ENCODE results near the gene GPR158. TPM values are rescaled to one million over a fixed set of nuclear protein-coding genes. Genes with fewer than 3 reads are reported as not detected.
A peak's percentile ranks its signal among the peaks of the same experiment; 100 is the strongest.

Gene GPR158
- total and polyA plus RNA-seq, 2 donors (not counting 1 experiment from before 2014, with no cell fraction given), result 0.33 TPM; not detected in 1

- Histone ChIP-seq H3K4me2 (ENCODE audit: extremely low read depth, insufficient read depth, low read length) (no peak overlapping the region), H3K9ac (ENCODE audit: insufficient read depth, low read length) (no peak overlapping the region), H3K27me3 (ENCODE audit: control insufficient read depth, insufficient read depth, low read length) (no peaks in the 10 kb centered on the region), H2AFZ (ENCODE audit: low read length) (no peak overlapping the region), H3K27ac (ENCODE audit: insufficient read depth, low read length) (no peak overlapping the region), H4K20me1 (ENCODE audit: control insufficient read depth, extremely low read depth, insufficient read depth, low read length) (no peaks in the 10 kb centered on the region), H3K36me3 (ENCODE audit: control insufficient read depth, insufficient read depth, low read length) (no peaks in the 10 kb centered on the region), H3K4me1 (ENCODE audit: control insufficient read depth, extremely low read depth, insufficient read depth, low read length) (no peaks in the 10 kb centered on the region), H3K4me3 (replicated peaks in 1 of 4; ENCODE audit: control extremely low read depth in 1 of 4, insufficient read depth in 1 of 4, low read depth in 3 of 4, low read length in 4 of 4) (no peak overlapping the region), H3K79me2 (ENCODE audit: control insufficient read depth, insufficient read depth, low read length) (no peaks in the 10 kb centered on the region), H3K9me3 (ENCODE audit: control insufficient read depth, insufficient read depth, low read depth, low read length) (no peaks in the 10 kb centered on the region)
- TF ChIP-seq EZH2 (IDR thresholded peaks at IDR 0.05; ENCODE audit: low read length, missing control alignments), result no peak
- no peak for TF ChIP-seq CTCF (conservative IDR thresholded peaks at IDR 0.05 in 1 of 2, IDR thresholded peaks at IDR 0.05 in 1 of 2; ENCODE audit: low read depth in 1 of 2, low read length in 2 of 2)
- DNase-seq (ENCODE audit: low read depth in 2 of 2), result no peak
These were observed 357.4 kb downstream of the GPR158 start for GRCh38 chr10:25532213-25532612.

GRCh38 chr10:25536027-25536426, 361.2 kb downstream of the GPR158 start:
- Histone ChIP-seq H4K20me1 (ENCODE audit: control insufficient read depth, extremely low read depth, insufficient read depth, low read length) (no peaks in the 10 kb centered on the region), H3K4me1 (ENCODE audit: control insufficient read depth, extremely low read depth, insufficient read depth, low read length) (no peaks in the 10 kb centered on the region), H3K79me2 (ENCODE audit: control insufficient read depth, insufficient read depth, low read length) (no peaks in the 10 kb centered on the region), H3K4me2 (ENCODE audit: extremely low read depth, insufficient read depth, low read length) (no peak overlapping the region), H3K36me3 (ENCODE audit: control insufficient read depth, insufficient read depth, low read length) (no peaks in the 10 kb centered on the region), H3K27ac (ENCODE audit: insufficient read depth, low read length) (no peak overlapping the region), H3K27me3 (ENCODE audit: control insufficient read depth, insufficient read depth, low read length) (no peaks in the 10 kb centered on the region), H3K9me3 (ENCODE audit: control insufficient read depth, insufficient read depth, low read depth, low read length) (no peaks in the 10 kb centered on the region), H3K9ac (ENCODE audit: insufficient read depth, low read length) (no peak overlapping the region), H3K4me3 (replicated peaks in 1 of 4; ENCODE audit: control extremely low read depth in 1 of 4, insufficient read depth in 1 of 4, low read depth in 3 of 4, low read length in 4 of 4) (no peak overlapping the region), H2AFZ (ENCODE audit: low read length) (no peak overlapping the region)
- no peak for DNase-seq (ENCODE audit: low read depth in 2 of 2)
- TF ChIP-seq EZH2 (IDR thresholded peaks at IDR 0.05; ENCODE audit: low read length, missing control alignments), result no peak
- no peak for TF ChIP-seq CTCF (conservative IDR thresholded peaks at IDR 0.05 in 1 of 2, IDR thresholded peaks at IDR 0.05 in 1 of 2; ENCODE audit: low read depth in 1 of 2, low read length in 2 of 2)

- H3K9me3 ChIP-seq (ENCODE audit: control insufficient read depth, insufficient read depth, low read depth, low read length), result no peaks in the 10 kb centered on the region
- no peaks in the 10 kb centered on the region for H3K36me3 ChIP-seq (ENCODE audit: control insufficient read depth, insufficient read depth, low read length)
- DNase-seq (ENCODE audit: low read depth in 2 of 2), result peak in 1 of 2 donors; percentile 74
- TF ChIP-seq CTCF (conservative IDR thresholded peaks at IDR 0.05 in 1 of 2, IDR thresholded peaks at IDR 0.05 in 1 of 2; ENCODE audit: low read depth in 1 of 2, low read length in 2 of 2), result no peak
- TF ChIP-seq EZH2 (IDR thresholded peaks at IDR 0.05; ENCODE audit: low read length, missing control alignments), result no peak
- H3K79me2 ChIP-seq (ENCODE audit: control insufficient read depth, insufficient read depth, low read length), result no peaks in the 10 kb centered on the region
- H3K4me1 ChIP-seq (ENCODE audit: control insufficient read depth, extremely low read depth, insufficient read depth, low read length), result no peaks in the 10 kb centered on the region
- no peak overlapping the region for H2AFZ ChIP-seq (ENCODE audit: low read length)
- H3K27me3 ChIP-seq (ENCODE audit: control insufficient read depth, insufficient read depth, low read length), result no peaks in the 10 kb centered on the region
- H3K27ac ChIP-seq (ENCODE audit: insufficient read depth, low read length), result no peak overlapping the region
- H4K20me1 ChIP-seq (ENCODE audit: control insufficient read depth, extremely low read depth, insufficient read depth, low read length), result no peaks in the 10 kb centered on the region
- H3K4me3 ChIP-seq (replicated peaks in 1 of 4; ENCODE audit: control extremely low read depth in 1 of 4, insufficient read depth in 1 of 4, low read depth in 3 of 4, low read length in 4 of 4), result no peak overlapping the region
- H3K9ac ChIP-seq (ENCODE audit: insufficient read depth, low read length), result no peak overlapping the region
- no peak overlapping the region for H3K4me2 ChIP-seq (ENCODE audit: extremely low read depth, insufficient read depth, low read length)
These were observed 372.6 kb downstream of the GPR158 start for GRCh38 chr10:25547382-25547781.

Data from fibroblast of lung (primary cell).